ENCODE measurements around the gene LANCL2. TPM values are rescaled to one million over a fixed set of nuclear protein-coding genes. Genes with fewer than 3 reads are reported as not detected.

Gene LANCL2
- total RNA-seq, 1 experiment from 2014 or later, result 10.0 TPM

GRCh38 chr7:55387062-55387965 is 22.2 kb downstream of the LANCL2 start:
- H4K20me1 ChIP-seq (ENCODE audit: insufficient read depth), result no peaks in the 10 kb centered on the region
- DNase-seq (ENCODE audit: low read depth, low spot score), result no peak
- H3K9ac ChIP-seq (ENCODE audit: low read length), result no peak overlapping the region
- RAD21 ChIA-PET (ENCODE audit: low non-redundant PET in 1 of 2, low total read pairs in 2 of 2, uncharacterized antibody in 2 of 2, unreplicated experiment in 2 of 2), result no interaction called here
- no peaks in the 10 kb centered on the region for H3K36me3 ChIP-seq (ENCODE audit: control insufficient read depth in 1 of 2, insufficient read depth in 2 of 2, low read length in 2 of 2)
- no peaks in the 10 kb centered on the region for H3K27me3 ChIP-seq (ENCODE audit: insufficient read depth, low read length)
- ATAC-seq, result no peak
- no peaks in the 10 kb centered on the region for H3K4me1 ChIP-seq (ENCODE audit: control insufficient read depth in 1 of 2, insufficient read depth in 2 of 2, low read length in 2 of 2)
- POLR2A ChIA-PET, result no interaction called here
- CTCF ChIA-PET, result no interaction called here
- H3K9me3 ChIP-seq (ENCODE audit: control insufficient read depth in 1 of 2, insufficient read depth in 1 of 2, low read depth in 1 of 2, low read length in 2 of 2), result peaks cover 25 to 34% of the 10 kb centered on the region in 2 experiments; a peak in 3 of 4 replicates
- H3K4me2 ChIP-seq (ENCODE audit: low read length), result no peak overlapping the region
- H2AFZ ChIP-seq (ENCODE audit: low read depth, low read length, poor library complexity, severe bottlenecking), result no peak overlapping the region
- intact Hi-C loops (cut with micrococcal nuclease), result no loop called here
- H3K27ac ChIP-seq (ENCODE audit: low read depth, low read length), result no peak overlapping the region
- H3K9me2 ChIP-seq (ENCODE audit: insufficient read depth), result no peaks in the 10 kb centered on the region
- no peak for TF ChIP-seq YY1 (IDR thresholded peaks at IDR 0.05; ENCODE audit: extremely low read depth, insufficient replicate concordance, low read depth, low read length)
- TF ChIP-seq TCF7L2 (IDR thresholded peaks at IDR 0.05; ENCODE audit: borderline replicate concordance, extremely low read depth, insufficient read depth, insufficient read length), result no peak
- TF ChIP-seq SRF (IDR thresholded peaks at IDR 0.05; ENCODE audit: low read depth), result no peak
- no peak for TF ChIP-seq POLR2A (IDR thresholded peaks at IDR 0.05; ENCODE audit: borderline replicate concordance, extremely low read depth, insufficient read depth, insufficient read length)
- no peak for TF ChIP-seq CBX3 (IDR thresholded peaks at IDR 0.05; ENCODE audit: low read depth)
- TF ChIP-seq EZH2 (IDR thresholded peaks at IDR 0.05), result no peak
- no peak for TF ChIP-seq EGR1 (IDR thresholded peaks at IDR 0.05; ENCODE audit: low read depth)
- no peak for TF ChIP-seq ELF1 (IDR thresholded peaks at IDR 0.05; ENCODE audit: borderline replicate concordance, low read depth)
- TF ChIP-seq SP1 (IDR thresholded peaks at IDR 0.05; ENCODE audit: low read depth), result no peak
- TF ChIP-seq ATF3 (IDR thresholded peaks at IDR 0.05), result no peak
- no peak for TF ChIP-seq EZH2phosphoT487 (IDR thresholded peaks at IDR 0.05; ENCODE audit: borderline replicate concordance)
- no TSS peak for BruUV-seq (replicated peaks)
- H3K4me3 ChIP-seq (replicated peaks in 1 of 2; ENCODE audit: low read depth in 1 of 2, low read length in 2 of 2), result no peak overlapping the region
- H3K79me2 ChIP-seq (ENCODE audit: insufficient read depth, low read length), result no peaks in the 10 kb centered on the region

Data from HCT116 (cell line).